ENCODE data around the gene UPF2.
"Not testable (repeated sequence)": the region's sequence is repeated elsewhere in the genome, so short reads cannot be mapped to it uniquely, and the experiment has no call there.

Gene UPF2

DNA sequence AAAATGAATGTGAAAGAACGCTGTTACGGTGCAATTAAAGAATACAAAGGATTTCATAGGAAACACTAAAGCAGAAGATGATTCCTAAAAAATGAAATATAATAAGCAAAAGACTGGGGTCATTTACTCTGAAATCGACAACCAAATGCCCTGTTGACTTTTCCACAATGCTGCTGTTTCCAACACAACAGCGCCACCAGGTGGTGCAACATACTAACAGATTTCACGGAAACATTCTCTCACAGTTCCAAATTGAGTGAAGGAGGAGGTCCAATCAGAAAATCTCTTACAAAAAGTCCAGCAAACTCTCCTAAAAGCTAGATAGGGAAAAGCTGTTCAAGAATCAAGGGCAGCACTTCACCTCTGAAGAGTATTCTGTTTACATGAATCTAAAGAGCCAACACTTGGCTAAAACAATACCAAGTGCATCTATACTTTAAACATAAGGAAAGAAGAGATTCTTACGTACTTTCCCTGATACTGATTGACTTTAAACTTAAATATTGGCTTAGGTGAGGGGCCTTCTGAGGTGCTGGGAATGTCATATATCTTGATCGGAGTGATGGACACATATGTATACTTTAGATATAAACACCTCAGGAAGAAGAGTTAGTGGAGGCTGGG, 55.9 kb downstream of the UPF2 start:
- no peak for TF ChIP-seq JUND (IDR thresholded peaks at IDR 0.05; ENCODE audit: low read depth)
- DNase-seq (ENCODE audit: low read depth in 1 of 2, low spot score in 1 of 2) = peak; percentile 39 to 83
- in situ Hi-C loops (cut with HindIII; ENCODE audit: low pct_unique_long_range_greater_than_20kb, low sequenced_read_pairs) = no loop called here

DNA sequence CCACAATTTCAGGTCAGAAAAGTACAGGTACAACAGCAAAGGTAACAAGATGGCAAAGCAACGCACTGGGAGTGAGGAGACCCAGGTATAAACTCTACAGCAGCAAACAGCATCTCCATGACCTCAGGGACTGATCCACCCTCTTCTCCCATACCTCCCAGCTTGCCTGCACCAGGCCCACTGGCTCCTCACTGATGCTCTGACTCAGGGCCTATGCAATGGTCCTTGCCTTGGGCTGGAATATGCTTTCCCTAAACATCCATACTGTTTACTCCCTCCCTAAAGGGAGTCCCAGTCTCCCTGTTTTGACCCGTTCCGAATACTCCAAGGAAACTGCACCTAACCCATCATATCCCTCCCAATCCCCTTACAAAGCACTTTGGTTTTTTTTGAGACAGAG, 60.4 kb downstream of the UPF2 start:
- in situ Hi-C loops (cut with HindIII; ENCODE audit: low pct_unique_long_range_greater_than_20kb, low sequenced_read_pairs) = no loop called here
- DNase-seq (ENCODE audit: low read depth in 1 of 2, low spot score in 1 of 2) = no peak
- no peak for TF ChIP-seq JUND (IDR thresholded peaks at IDR 0.05; ENCODE audit: low read depth)

- in situ Hi-C loops (cut with HindIII; ENCODE audit: low pct_unique_long_range_greater_than_20kb, low sequenced_read_pairs) = no loop called here
- no peak for TF ChIP-seq JUND (IDR thresholded peaks at IDR 0.05; ENCODE audit: low read depth)
- DNase-seq (ENCODE audit: low read depth in 1 of 2, low spot score in 1 of 2) = no peak
These were observed 66.8 kb downstream of the UPF2 start for GRCh38 chr10:11975795-11976194.

DNA sequence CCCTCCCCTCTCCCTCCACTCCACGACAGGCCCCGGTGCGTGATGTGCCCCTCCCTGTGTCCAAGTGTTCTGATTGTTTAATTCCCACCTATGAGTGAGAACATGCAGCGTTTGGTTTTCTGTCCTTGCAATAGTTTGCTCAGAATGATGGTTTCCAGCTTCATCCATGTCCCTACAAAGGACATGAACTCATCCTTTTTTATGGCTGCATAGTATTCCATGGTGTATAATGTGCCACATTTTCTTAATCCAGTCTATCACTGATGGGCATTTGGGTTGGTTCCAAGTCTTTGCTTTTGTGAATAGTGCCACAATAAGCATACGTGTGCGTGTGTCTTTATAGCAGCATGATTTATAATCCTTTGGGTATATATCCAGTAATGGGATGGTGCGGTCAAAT, 70.1 kb downstream of the UPF2 start:
- in situ Hi-C loops (cut with HindIII; ENCODE audit: low pct_unique_long_range_greater_than_20kb, low sequenced_read_pairs); DNase-seq (ENCODE audit: low read depth in 1 of 2, low spot score in 1 of 2): not testable (repeated sequence)

DNA sequence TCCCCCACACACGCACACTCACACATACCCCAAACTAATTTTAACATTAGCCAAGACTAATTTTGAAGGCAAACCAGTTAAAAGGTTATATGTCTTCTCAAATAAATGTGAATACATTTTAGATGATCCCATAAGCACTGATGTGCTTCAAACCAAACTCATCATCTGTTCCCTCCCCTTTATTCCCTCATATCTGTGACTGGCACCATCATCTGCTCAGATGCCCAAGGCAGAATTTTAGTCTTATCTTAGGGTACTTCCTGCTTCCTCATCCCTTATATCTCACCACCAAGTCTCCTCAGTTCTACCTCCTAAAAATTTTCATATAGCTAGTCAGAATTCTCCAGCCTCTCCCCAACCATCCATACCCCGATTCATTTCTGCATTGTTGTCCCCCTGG, 80.4 kb downstream of the UPF2 start:
- DNase-seq (ENCODE audit: low read depth in 1 of 2, low spot score in 1 of 2) = no peak
- in situ Hi-C loops (cut with HindIII; ENCODE audit: low pct_unique_long_range_greater_than_20kb, low sequenced_read_pairs) = no loop called here
- no peak for TF ChIP-seq JUND (IDR thresholded peaks at IDR 0.05; ENCODE audit: low read depth)

- TF ChIP-seq JUND (IDR thresholded peaks at IDR 0.05; ENCODE audit: low read depth) = no peak
- DNase-seq (ENCODE audit: low read depth in 1 of 2, low spot score in 1 of 2) = no peak
- in situ Hi-C loops (cut with HindIII; ENCODE audit: low pct_unique_long_range_greater_than_20kb, low sequenced_read_pairs) = no loop called here
These were observed 80.8 kb downstream of the UPF2 start for GRCh38 chr10:11961771-11962170.

- in situ Hi-C loops (cut with HindIII; ENCODE audit: low pct_unique_long_range_greater_than_20kb, low sequenced_read_pairs) = no loop called here
- TF ChIP-seq JUND (IDR thresholded peaks at IDR 0.05; ENCODE audit: low read depth) = no peak
- no peak for DNase-seq (ENCODE audit: low read depth in 1 of 2, low spot score in 1 of 2)
These were observed 82.6 kb downstream of the UPF2 start for GRCh38 chr10:11959966-11960365.

DNA sequence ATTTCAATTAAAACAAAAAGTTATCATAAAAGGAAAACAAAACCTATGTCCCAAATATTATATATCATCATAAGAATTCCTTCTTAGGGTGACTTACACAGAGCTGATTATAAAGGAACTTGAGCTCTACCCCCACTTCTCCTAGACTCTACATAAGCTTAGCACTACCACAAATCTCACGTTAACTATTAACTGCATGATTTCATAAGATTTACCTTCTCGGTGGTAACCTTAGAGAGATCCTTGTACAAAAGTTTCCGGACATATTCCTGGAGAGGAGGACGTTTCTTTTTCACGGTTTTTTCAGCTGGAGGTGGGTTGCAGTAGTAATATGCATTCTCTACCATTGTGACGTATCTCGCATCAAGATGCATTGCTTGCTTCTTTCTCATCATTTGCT, 83.7 kb downstream of the UPF2 start:
- DNase-seq (ENCODE audit: low read depth in 1 of 2, low spot score in 1 of 2) = no peak
- no peak for TF ChIP-seq JUND (IDR thresholded peaks at IDR 0.05; ENCODE audit: low read depth)
- in situ Hi-C loops (cut with HindIII; ENCODE audit: low pct_unique_long_range_greater_than_20kb, low sequenced_read_pairs) = no loop called here

DNA sequence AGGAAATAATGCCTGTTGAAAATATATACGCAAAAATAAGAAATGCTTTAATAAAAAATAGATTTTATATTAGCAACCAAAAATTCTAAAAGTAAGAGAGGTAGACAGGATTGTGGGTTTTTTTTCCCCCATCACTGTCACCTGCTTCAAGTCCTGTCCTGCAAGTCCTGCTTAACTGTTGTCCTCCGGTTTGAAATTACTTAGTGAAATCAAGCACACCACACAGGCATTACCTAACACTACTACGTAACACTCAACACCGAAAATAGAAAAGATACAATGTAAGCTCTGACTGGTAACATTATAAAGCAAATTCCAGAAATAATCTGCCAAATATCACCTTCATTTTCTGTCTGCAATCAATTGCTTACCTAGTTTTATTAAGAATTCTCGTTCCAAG, 90.9 kb downstream of the UPF2 start:
- no peak for TF ChIP-seq JUND (IDR thresholded peaks at IDR 0.05; ENCODE audit: low read depth)
- DNase-seq (ENCODE audit: low read depth in 1 of 2, low spot score in 1 of 2) = no peak
- in situ Hi-C loops (cut with HindIII; ENCODE audit: low pct_unique_long_range_greater_than_20kb, low sequenced_read_pairs) = no loop called here

DNA sequence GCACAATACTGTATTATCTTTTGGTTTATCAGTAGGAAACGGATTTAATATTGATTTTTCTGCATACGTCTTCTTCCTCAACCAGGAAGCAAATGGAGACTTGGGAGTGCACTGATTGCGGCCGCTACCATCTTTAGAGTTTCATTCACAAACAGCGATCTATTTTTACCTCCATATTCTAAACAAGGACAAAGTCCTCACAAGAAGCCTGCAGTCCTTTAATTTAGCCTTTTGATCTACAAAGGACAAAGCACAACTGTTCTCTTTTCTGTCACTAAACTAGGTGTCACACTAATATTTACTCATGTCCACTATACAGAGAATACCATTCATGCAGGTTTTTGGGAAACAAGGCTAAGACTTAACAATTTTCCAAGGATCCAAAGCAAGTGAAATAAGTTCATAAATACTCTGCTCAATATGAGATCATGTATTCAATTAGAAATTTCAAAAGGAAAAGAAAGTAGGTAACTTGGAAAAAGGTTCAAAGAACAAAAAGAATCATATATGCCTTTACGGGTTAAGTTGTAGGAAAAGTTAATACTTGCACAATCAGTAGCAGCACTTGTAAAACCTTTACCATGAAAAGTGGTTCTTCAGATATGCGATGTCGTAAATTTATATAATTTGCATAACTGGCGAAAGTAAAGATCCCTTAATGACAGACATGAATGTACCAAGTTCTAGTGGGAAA, 92.1 kb downstream of the UPF2 start:
- no peak for DNase-seq (ENCODE audit: low read depth in 1 of 2, low spot score in 1 of 2)
- no peak for TF ChIP-seq JUND (IDR thresholded peaks at IDR 0.05; ENCODE audit: low read depth)
- in situ Hi-C loops (cut with HindIII; ENCODE audit: low pct_unique_long_range_greater_than_20kb, low sequenced_read_pairs) = no loop called here

- no peak for TF ChIP-seq JUND (IDR thresholded peaks at IDR 0.05; ENCODE audit: low read depth)
- no peak for DNase-seq (ENCODE audit: low read depth in 1 of 2, low spot score in 1 of 2)
- in situ Hi-C loops (cut with HindIII; ENCODE audit: low pct_unique_long_range_greater_than_20kb, low sequenced_read_pairs) = no loop called here
These were observed 93.5 kb downstream of the UPF2 start for GRCh38 chr10:11949152-11949551.

- no peak for TF ChIP-seq JUND (IDR thresholded peaks at IDR 0.05; ENCODE audit: low read depth)
- in situ Hi-C loops (cut with HindIII; ENCODE audit: low pct_unique_long_range_greater_than_20kb, low sequenced_read_pairs) = no loop called here
- DNase-seq (ENCODE audit: low read depth in 1 of 2, low spot score in 1 of 2) = no peak
These were observed 96.0 kb downstream of the UPF2 start for GRCh38 chr10:11946652-11947051.

- in situ Hi-C loops (cut with HindIII; ENCODE audit: low pct_unique_long_range_greater_than_20kb, low sequenced_read_pairs) = no loop called here
- no peak for DNase-seq (ENCODE audit: low read depth in 1 of 2, low spot score in 1 of 2)
- TF ChIP-seq JUND (IDR thresholded peaks at IDR 0.05; ENCODE audit: low read depth) = no peak
These were observed 106.0 kb downstream of the UPF2 start for GRCh38 chr10:11936389-11937152.

All from T47D (cell line).